IPS-15b (cell line): ENCODE data around the gene HEPACAM2.

Experiments used
- H3K27me3 ChIP-seq: one replicate; pipeline ENCODE4 v1.6.1; 2013; ENCODE audit warnings: low read length; ENCODE audit not compliant: control insufficient read depth, insufficient read depth
- H3K36me3 ChIP-seq: one replicate; pipeline ENCODE4 v1.6.1; 2013; ENCODE audit warnings: low read length; ENCODE audit not compliant: control insufficient read depth, insufficient read depth
- H3K4me1 ChIP-seq: one replicate; pipeline ENCODE4 v1.6.1; 2013; ENCODE audit warnings: mild to moderate bottlenecking, low read length; ENCODE audit not compliant: control insufficient read depth, insufficient read depth
- H3K4me3 ChIP-seq: one replicate; pipeline ENCODE4 v1.5.1; 2013; ENCODE audit warnings: low read depth, low read length
- H3K9ac ChIP-seq: one replicate; pipeline ENCODE4 v1.6.1; 2013; ENCODE audit warnings: low read depth, mild to moderate bottlenecking, low read length
- H3K9me3 ChIP-seq: one replicate; pipeline ENCODE4 v1.6.1; 2013; ENCODE audit warnings: mild to moderate bottlenecking, low read length; ENCODE audit not compliant: control insufficient read depth, insufficient read depth

The HEPACAM2 gene

DNA sequence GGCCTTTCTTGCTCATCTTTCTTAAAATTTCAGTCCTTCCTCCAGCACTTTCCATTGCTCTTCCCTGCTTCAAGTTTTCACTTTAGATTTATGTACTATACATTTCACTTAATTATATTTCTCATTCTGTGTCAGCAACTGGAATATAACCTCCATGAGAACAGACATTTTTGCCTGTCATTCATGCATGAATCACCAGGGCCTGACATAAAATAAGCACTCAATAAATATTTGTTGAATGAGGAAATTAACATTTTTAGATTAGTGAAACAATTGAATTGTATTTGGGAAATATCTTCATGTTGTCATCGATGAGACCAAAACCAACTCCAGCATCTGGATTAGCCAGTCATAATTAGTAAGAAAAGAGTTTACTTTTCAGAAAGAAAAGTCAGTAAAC is 84.1 kb downstream of the HEPACAM2 start:
- Histone ChIP-seq H3K36me3 (no peaks in the 10 kb centered on the region), H3K9me3 (no peaks in the 10 kb centered on the region), H3K27me3 (no peaks in the 10 kb centered on the region), H3K4me1 (no peaks in the 10 kb centered on the region), H3K4me3 (no peak overlapping the region), H3K9ac (no peak overlapping the region)

DNA sequence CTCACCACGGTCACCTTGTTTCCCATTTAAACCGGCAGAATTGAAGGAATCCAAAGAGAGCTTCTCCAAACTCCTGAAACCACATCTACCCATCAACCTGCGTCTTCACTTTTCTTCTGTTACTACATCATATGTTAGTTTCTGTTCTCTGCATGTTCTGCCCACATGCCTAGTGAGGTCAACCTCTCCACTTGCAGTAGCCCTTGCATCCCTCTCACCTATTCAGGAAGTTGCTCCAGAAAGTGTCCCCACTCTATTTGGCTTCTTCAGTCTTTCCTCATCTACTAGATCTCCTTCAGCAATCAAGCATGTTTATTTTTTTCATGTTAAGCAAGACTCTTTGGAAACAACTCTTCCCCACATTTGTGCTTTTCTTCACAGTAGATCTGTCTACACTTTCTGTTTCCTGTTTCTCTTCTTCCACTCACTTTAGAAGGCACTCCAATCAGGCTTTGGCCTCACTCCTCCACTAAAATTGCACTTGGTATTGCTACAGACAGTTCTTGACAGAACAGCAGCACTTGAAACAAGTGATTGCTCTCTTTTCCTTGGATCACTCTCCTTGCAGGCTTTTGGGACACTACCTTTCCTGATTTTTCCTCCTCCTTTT is 85.6 kb downstream of the HEPACAM2 start:
- Histone ChIP-seq H3K9me3 (no peaks in the 10 kb centered on the region), H3K9ac (no peak overlapping the region), H3K4me1 (no peaks in the 10 kb centered on the region), H3K4me3 (no peak overlapping the region), H3K36me3 (no peaks in the 10 kb centered on the region), H3K27me3 (no peaks in the 10 kb centered on the region)

DNA sequence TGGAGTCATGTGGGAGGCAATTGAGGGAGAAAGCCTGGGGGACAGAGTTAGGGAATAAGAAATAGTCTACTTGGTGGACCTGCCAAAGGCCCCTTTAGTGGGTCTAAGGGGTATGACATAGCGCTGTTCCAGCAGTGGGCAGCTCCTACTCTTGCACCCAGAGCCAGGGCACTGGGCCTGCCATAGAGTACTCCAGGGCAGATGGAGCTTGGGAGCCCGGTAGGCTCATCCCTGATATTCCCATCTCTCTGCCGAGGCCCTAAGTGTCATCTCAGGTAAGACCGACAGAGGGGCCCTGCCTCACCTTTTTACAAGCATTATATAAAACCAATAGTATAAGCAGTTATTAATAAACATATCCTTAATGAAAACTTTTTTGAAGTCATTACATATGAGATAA is 87.7 kb downstream of the HEPACAM2 start:
- no peaks in the 10 kb centered on the region for H3K36me3 ChIP-seq
- no peak overlapping the region for H3K4me3 ChIP-seq
- no peaks in the 10 kb centered on the region for H3K9me3 ChIP-seq
- no peaks in the 10 kb centered on the region for H3K4me1 ChIP-seq
- H3K9ac ChIP-seq = no peak overlapping the region
- no peaks in the 10 kb centered on the region for H3K27me3 ChIP-seq
